K562 (cell line): ENCODE measurements around the gene PCCA. TPM values are rescaled to one million over a fixed set of nuclear protein-coding genes. Genes with fewer than 3 reads are reported as not detected.

ENCODE experiments used
- ATAC-seq: fragments of 200-7000 bp; cut with Tn5 transposase; 3 replicates; pipeline ENCODE4 v1.9.1; 2020; ENCODE audit warnings: moderate library complexity
- BruUV-seq: library from RNA; stranded (reverse); fragments of 400-500 nt; replicated peaks from 2 replicates; lab custom pipeline; 2021; lab: Mats Ljungman, UMichigan
- CTCF ChIA-PET: fragments of 300-600 bp; formaldehyde crosslinking; extraction: SDS; loops from one replicate; lab custom pipeline; 2021; ENCODE audit warnings: low intra/inter-chr PET ratio; lab: Yijun Ruan, JAX
- POLR2A ChIA-PET: fragments of 300-600, 350-650 bp; sonication (Branson Sonifier 250); formaldehyde crosslinking; extraction: SDS; loops from one replicate; lab custom pipeline; 2021; ENCODE audit warnings: antibody characterized with exemption, inconsistent platforms; lab: Yijun Ruan, JAX
- DNase-seq, 4 experiments: peaks; one replicate each; pipeline versions ENCODE4 v3.0.0 to v3.0.0-alpha.2; 2011 to 2018; ENCODE audit warnings: low spot score in 3 of 4, mixed read lengths in 3 of 4; ENCODE audit errors: extremely low read depth in 1 of 4
- FAIRE-seq: peaks from 2 replicates; lab custom pipeline; 2011; peaks lifted over from hg19 to GRCh38; lab: Jason Lieb, UNC
- H2AFZ ChIP-seq: 2 replicates; pipeline ENCODE4 v1.6.0; 2011; ENCODE audit warnings: low read depth, low read length, control low read depth, inconsistent platforms
- H3K27ac ChIP-seq: fragments of 200-600 bp; 3 replicates; pipeline ENCODE4 v1.8.0; 2011; ENCODE audit warnings: low read depth, mild to moderate bottlenecking, control low read depth, inconsistent platforms, low read length, moderate library complexity, mixed read lengths; ENCODE audit errors: extremely low read depth
- H3K27me3 ChIP-seq, 2 experiments: fragments of 300-600 bp in 1 of 2; 2 replicates in 1 of 2; 3 replicates in 1 of 2; pipeline versions ENCODE4 v1.6.0 to v1.8.0; 2011; ENCODE audit warnings: inconsistent platforms in 2 of 2, low read length in 2 of 2, mild to moderate bottlenecking in 1 of 2, mixed read lengths in 1 of 2, moderate library complexity in 1 of 2; ENCODE audit not compliant: control insufficient read depth in 2 of 2, insufficient read depth in 2 of 2
- H3K36me3 ChIP-seq: fragments of 300-600 bp; 3 replicates; pipeline ENCODE4 v1.8.0; 2011; ENCODE audit warnings: mild to moderate bottlenecking, low read length, inconsistent platforms; ENCODE audit not compliant: control insufficient read depth, insufficient read depth
- H3K4me1 ChIP-seq, 2 experiments: fragments of 200-600 bp in 1 of 2; replicated peaks in 1 of 2; 2 replicates in 1 of 2; 3 replicates in 1 of 2; pipeline versions ENCODE4 v1.5.1 to v1.8.0; 2011; ENCODE audit warnings: inconsistent platforms in 2 of 2, low read length in 2 of 2, mild to moderate bottlenecking in 1 of 2, mixed read lengths in 1 of 2, moderate library complexity in 1 of 2; ENCODE audit not compliant: control insufficient read depth in 2 of 2, insufficient read depth in 2 of 2
- H3K4me2 ChIP-seq: 2 replicates; pipeline ENCODE4 v1.6.1; 2011; ENCODE audit warnings: low read length, control low read depth, inconsistent platforms, mixed read lengths; ENCODE audit not compliant: insufficient read depth
- H3K4me3 ChIP-seq: fragments of 200-600 bp; sonication (generic), shearing (Covaris generic); 2 replicates; pipeline ENCODE4 v1.5.1; 2016; ENCODE audit warnings: control low read depth, inconsistent platforms
- H3K79me2 ChIP-seq: fragments of 200-600 bp; 3 replicates; pipeline ENCODE4 v1.8.0; 2011; ENCODE audit warnings: low read length, inconsistent platforms; ENCODE audit not compliant: control insufficient read depth, insufficient read depth
- H3K9ac ChIP-seq, 2 experiments: 2 replicates each; pipeline versions ENCODE4 v1.6.0 to v1.6.1; 2011; ENCODE audit warnings: low read depth in 2 of 2, low read length in 2 of 2, control low read depth in 1 of 2, inconsistent platforms in 1 of 2, mild to moderate bottlenecking in 1 of 2, mixed read lengths in 1 of 2; ENCODE audit not compliant: insufficient read depth in 1 of 2
- H3K9me1 ChIP-seq: one replicate; pipeline ENCODE4 v1.6.0; 2011; ENCODE audit warnings: inconsistent platforms, mild to moderate bottlenecking, low read length, moderate library complexity; ENCODE audit not compliant: control insufficient read depth, insufficient read depth
- H3K9me3 ChIP-seq: replicated peaks from 2 replicates; pipeline ENCODE4 v1.5.1; 2011; ENCODE audit warnings: low read depth, low read length, inconsistent platforms; ENCODE audit not compliant: control insufficient read depth, insufficient read depth
- H4K20me1 ChIP-seq: replicated peaks from 2 replicates; pipeline ENCODE4 v1.6.1; 2011; ENCODE audit warnings: low read length, inconsistent platforms, mixed read lengths; ENCODE audit not compliant: control insufficient read depth, insufficient read depth
- ETV6 ChIP-seq, 3 experiments: fragments of 150-350 bp in 1 of 3; sonication (generic) in 1 of 3; formaldehyde crosslinking in 1 of 3; IDR thresholded peaks; 2 replicates each; pipeline versions ENCODE4 v1.6.1 to v1.8.0; 2014 to 2022; ENCODE audit warnings: borderline replicate concordance in 2 of 3, low read depth in 2 of 3, antibody characterized with exemption in 1 of 3, low read length in 1 of 3, mild to moderate bottlenecking in 1 of 3, missing genetic modification reagents in 1 of 3
- FIP1L1 ChIP-seq: fragments of 200-400 bp; formaldehyde crosslinking; IDR thresholded peaks from 2 replicates; pipeline ENCODE4 v1.6.1; 2018; ENCODE audit warnings: mild to moderate bottlenecking, low read depth, low read length; ENCODE audit not compliant: poor library complexity, severe bottlenecking
- HMG20A ChIP-seq: fragments of 450-650 bp; formaldehyde crosslinking; conservative IDR thresholded peaks from 2 replicates; pipeline ENCODE4 v1.4.0; 2020; ENCODE audit warnings: mild to moderate bottlenecking, mixed read lengths
- HOXB6 ChIP-seq: fragments of 250-450 bp; sonication (Bioruptor Pico); IDR thresholded peaks from 2 replicates; pipeline ENCODE4 v1.5.1; 2022; ENCODE audit warnings: mild to moderate bottlenecking, borderline replicate concordance
- KDM1A ChIP-seq, 2 experiments: fragments of 450-650 bp; IDR thresholded peaks; 2 replicates each; pipeline ENCODE4 v1.6.1; 2016; ENCODE audit warnings: mild to moderate bottlenecking in 2 of 2
- LEF1 ChIP-seq: fragments of 450-650 bp; IDR thresholded peaks from 2 replicates; pipeline ENCODE4 v1.6.1; 2016; ENCODE audit warnings: mild to moderate bottlenecking
- RFX7 ChIP-seq: fragments of 250-450 bp; sonication (Bioruptor Pico); IDR thresholded peaks from 2 replicates; pipeline ENCODE4 v1.5.1; 2021; ENCODE audit warnings: mild to moderate bottlenecking
- SMARCA5 ChIP-seq: fragments of 450-650 bp; IDR thresholded peaks from 2 replicates; pipeline ENCODE4 v1.6.1; 2016
- WGBS: fragments of 100-300 bp; shearing (Covaris generic); methylation state at CpG from one replicate; pipeline ENCODE4 v1.1.6; 2016; ENCODE audit warnings: low coverage, mixed read lengths; ENCODE audit not compliant: insufficient coverage; ENCODE audit errors: missing lambda C conversion rate; 5-methylcytosine and 5-hydroxymethylcytosine counted together
- in situ Hi-C: fragments of 300-500 bp; cut with MboI; formaldehyde crosslinking; loops from 4 replicates; pipeline ENCODE4 v1.15.0; 2018; ENCODE audit warnings: inconsistent platforms, mixed read lengths
- intact Hi-C: fragments of 100-400 bp; cut with micrococcal nuclease; formaldehyde crosslinking; loops from 2 replicates; pipeline ENCODE4 v1.14.2; 2022
- polyA plus RNA-seq, 8 experiments: library from polyadenylated mRNA; depleted of rRNA in 4 of 8; stranded (reverse) in 5 of 8; unstranded in 3 of 8; fragments of >200 nt; fragmentation: Nextera tagmentation in 2 of 8; fragmentation: Illumina TruSeq in 1 of 8; extraction: Ambion mirVana in 2 of 8; extraction: Trizol in 1 of 8; gene quantifications; 2 replicates each; pipeline versions ENCODE4 v1.2.1 to v1.2.3, GENCODE V29; 2011 to 2014; ENCODE audit warnings: inconsistent platforms in 1 of 8, missing spikeins in 1 of 8
- total RNA-seq, 7 experiments: library from RNA; depleted of rRNA in 6 of 7; stranded (reverse); fragments of >200 nt in 6 of 7; fragmentation: Illumina TruSeq in 2 of 7; extraction: Trizol in 2 of 7; gene quantifications; 2 replicates each; pipeline versions ENCODE4 v1.2.1 to v1.2.3, GENCODE V29; 2011 to 2021; ENCODE audit warnings: low replicate concordance in 1 of 7
- TF ChIP-seq, protein P1 (sequence below): fragments of 450-650 bp; formaldehyde crosslinking; conservative IDR thresholded peaks from 2 replicates; pipeline ENCODE4 v1.4.0; 2022; ENCODE audit warnings: mild to moderate bottlenecking, missing genetic modification characterization
- TF ChIP-seq, protein P2 (sequence below): fragments of 450-650 bp; IDR thresholded peaks from 2 replicates; pipeline ENCODE4 v1.6.1; 2018; ENCODE audit warnings: mild to moderate bottlenecking, low read depth; ENCODE audit not compliant: partially characterized antibody
- TF ChIP-seq, protein P3 (sequence below): fragments of 250-450 bp; sonication (Bioruptor Pico); IDR thresholded peaks from 2 replicates; pipeline ENCODE4 v1.6.1; 2021; ENCODE audit warnings: mild to moderate bottlenecking
- TF ChIP-seq, protein P4 (sequence below): sonication (generic); formaldehyde crosslinking; IDR thresholded peaks from 2 replicates; pipeline ENCODE4 v1.8.0; 2022; ENCODE audit warnings: missing genetic modification reagents, mild to moderate bottlenecking, borderline replicate concordance

PCCA gene
- total and polyA plus RNA-seq, 9 of the 15 experiments (the other 6 are each of a cell fraction or from before 2014, with no cell fraction given), result 5.2 to 14.1 (median 9.7) TPM

DNA sequence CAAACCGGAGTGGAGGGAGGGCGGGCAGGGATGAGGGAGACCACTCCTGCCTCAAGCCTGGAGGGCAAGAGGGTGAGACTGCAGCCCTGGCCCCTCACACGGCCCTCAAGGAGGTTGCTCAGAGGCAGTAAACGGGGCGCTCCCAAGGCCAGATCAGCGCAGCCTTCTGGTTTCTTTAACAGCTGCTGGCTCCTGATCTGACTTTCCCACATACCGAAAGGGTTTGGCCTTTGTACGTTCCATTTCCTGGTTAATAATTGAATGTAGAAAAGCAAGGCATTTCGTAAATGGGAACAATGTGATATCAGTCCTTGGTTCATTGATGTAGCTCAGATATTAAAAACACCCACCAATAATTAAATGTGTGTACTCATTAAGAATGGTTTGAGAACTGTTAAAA, 428.2 kb downstream of the PCCA start:
- no peak overlapping the region for H3K4me3 ChIP-seq
- DNase-seq (no peak), ATAC-seq (no peak), FAIRE-seq (no peak)
- H3K4me2 ChIP-seq, result no peak overlapping the region
- 62% methylated on average over 7 of the region's 9 CpGs for WGBS
- BruUV-seq, result no TSS peak
- no peaks in the 10 kb centered on the region for H3K36me3 ChIP-seq
- in situ Hi-C loops (loop anchor here (10.0 kb wide), 1 partner anchor 612 kb away; no protein-coding TSS in a partner anchor), intact Hi-C loops (loop anchor here (10.0 kb wide), 1 partner anchor 472 kb away; no protein-coding TSS in a partner anchor)
- H3K9me1 ChIP-seq, result no peaks in the 10 kb centered on the region
- H3K9me3 ChIP-seq, result no peaks in the 10 kb centered on the region
- ChIA-PET CTCF (no interaction called here), POLR2A (interaction anchor here (0.7 kb wide), 1 partner anchor 1215 kb away, joined by 3 read pairs; no protein-coding TSS in a partner anchor)
- no peak overlapping the region for H3K27ac ChIP-seq
- H3K79me2 ChIP-seq, result no peaks in the 10 kb centered on the region
- 0 out of 5 replicates have a peak, but pooled peaks cover 0 to 3% of the 10 kb centered on the region in 2 experiments for H3K27me3 ChIP-seq
- H3K4me1 ChIP-seq, result no peaks in the 10 kb centered on the region
- no peak overlapping the region for H3K9ac ChIP-seq
- no peaks in the 10 kb centered on the region; the same call in 1 of the 2 replicates for H4K20me1 ChIP-seq
- no peak overlapping the region for H2AFZ ChIP-seq
- TF ChIP-seq, protein P1, sequence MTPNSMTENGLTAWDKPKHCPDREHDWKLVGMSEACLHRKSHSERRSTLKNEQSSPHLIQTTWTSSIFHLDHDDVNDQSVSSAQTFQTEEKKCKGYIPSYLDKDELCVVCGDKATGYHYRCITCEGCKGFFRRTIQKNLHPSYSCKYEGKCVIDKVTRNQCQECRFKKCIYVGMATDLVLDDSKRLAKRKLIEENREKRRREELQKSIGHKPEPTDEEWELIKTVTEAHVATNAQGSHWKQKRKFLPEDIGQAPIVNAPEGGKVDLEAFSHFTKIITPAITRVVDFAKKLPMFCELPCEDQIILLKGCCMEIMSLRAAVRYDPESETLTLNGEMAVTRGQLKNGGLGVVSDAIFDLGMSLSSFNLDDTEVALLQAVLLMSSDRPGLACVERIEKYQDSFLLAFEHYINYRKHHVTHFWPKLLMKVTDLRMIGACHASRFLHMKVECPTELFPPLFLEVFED (CRISPR knock-in tag), result no peak
- TF ChIP-seq HMG20A (CRISPR knock-in tag) (no peak), LEF1 (no peak), ETV6 (IDR thresholded peaks at IDR 0.05; ENCODE audit: borderline replicate concordance in 1 of 2, low read depth in 2 of 2, low read length in 1 of 2) (no peak), ETV6 (CRISPR knock-in tag; IDR thresholded peaks at IDR 0.05; ENCODE audit: borderline replicate concordance) (no peak), SMARCA5 (no peak), HOXB6 (no peak), RFX7 (CRISPR knock-in tag) (no peak), FIP1L1 (no peak), KDM1A (IDR thresholded peaks at IDR 0.05) (no peak)
- TF ChIP-seq, protein P2, sequence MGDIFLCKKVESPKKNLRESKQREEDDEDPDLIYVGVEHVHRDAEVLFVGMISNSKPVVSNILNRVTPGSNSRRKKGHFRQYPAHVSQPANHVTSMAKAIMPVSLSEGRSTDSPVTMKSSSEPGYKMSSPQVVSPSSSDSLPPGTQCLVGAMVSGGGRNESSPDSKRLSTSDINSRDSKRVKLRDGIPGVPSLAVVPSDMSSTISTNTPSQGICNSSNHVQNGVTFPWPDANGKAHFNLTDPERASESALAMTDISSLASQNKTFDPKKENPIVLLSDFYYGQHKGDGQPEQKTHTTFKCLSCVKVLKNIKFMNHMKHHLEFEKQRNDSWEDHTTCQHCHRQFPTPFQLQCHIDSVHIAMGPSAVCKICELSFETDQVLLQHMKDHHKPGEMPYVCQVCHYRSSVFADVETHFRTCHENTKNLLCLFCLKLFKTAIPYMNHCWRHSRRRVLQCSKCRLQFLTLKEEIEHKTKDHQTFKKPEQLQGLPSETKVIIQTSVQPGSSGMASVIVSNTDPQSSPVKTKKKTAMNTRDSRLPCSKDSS, result no peak
- TF ChIP-seq, protein P3, sequence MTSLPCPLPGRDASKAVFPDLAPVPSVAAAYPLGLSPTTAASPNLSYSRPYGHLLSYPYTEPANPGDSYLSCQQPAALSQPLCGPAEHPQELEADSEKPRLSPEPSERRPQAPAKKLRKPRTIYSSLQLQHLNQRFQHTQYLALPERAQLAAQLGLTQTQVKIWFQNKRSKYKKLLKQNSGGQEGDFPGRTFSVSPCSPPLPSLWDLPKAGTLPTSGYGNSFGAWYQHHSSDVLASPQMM, result no peak
- TF ChIP-seq, protein P4, sequence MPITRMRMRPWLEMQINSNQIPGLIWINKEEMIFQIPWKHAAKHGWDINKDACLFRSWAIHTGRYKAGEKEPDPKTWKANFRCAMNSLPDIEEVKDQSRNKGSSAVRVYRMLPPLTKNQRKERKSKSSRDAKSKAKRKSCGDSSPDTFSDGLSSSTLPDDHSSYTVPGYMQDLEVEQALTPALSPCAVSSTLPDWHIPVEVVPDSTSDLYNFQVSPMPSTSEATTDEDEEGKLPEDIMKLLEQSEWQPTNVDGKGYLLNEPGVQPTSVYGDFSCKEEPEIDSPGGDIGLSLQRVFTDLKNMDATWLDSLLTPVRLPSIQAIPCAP, result no peak
